GM19351 (cell line): Measurements from ENCODE around the gene TRAF3IP3.
"Not testable (repeated sequence)": the region's sequence is repeated elsewhere in the genome, so short reads cannot be mapped to it uniquely, and the experiment has no call there.

ENCODE experiments used
- ATAC-seq: cut with Tn5 transposase; IDR thresholded peaks from one replicate; pipeline ENCODE4 v1.9.1; 2021; ENCODE audit warnings: mild to moderate bottlenecking, moderate library complexity; ENCODE audit not compliant: unreplicated experiment

Gene TRAF3IP3

DNA sequence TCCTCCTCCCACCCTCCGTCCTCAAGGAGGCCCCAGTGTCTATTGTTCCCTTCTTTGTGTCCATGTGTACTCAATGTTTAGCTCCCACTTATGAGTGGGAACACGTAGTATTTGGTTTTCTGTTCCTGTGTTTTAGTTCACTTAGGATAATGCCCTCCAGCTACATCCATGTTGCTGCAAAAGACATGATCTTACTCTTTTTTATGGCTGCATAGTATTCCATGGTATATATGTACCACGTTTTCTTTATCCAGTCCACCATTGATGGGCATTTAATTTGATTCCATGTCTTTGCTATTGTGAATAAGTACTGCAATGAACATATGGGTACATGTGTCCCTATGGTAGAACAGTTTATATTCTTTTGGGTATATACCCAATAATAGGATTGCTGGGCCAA, 37.9 kb downstream of the TRAF3IP3 start:
- ATAC-seq: not testable (repeated sequence)

DNA sequence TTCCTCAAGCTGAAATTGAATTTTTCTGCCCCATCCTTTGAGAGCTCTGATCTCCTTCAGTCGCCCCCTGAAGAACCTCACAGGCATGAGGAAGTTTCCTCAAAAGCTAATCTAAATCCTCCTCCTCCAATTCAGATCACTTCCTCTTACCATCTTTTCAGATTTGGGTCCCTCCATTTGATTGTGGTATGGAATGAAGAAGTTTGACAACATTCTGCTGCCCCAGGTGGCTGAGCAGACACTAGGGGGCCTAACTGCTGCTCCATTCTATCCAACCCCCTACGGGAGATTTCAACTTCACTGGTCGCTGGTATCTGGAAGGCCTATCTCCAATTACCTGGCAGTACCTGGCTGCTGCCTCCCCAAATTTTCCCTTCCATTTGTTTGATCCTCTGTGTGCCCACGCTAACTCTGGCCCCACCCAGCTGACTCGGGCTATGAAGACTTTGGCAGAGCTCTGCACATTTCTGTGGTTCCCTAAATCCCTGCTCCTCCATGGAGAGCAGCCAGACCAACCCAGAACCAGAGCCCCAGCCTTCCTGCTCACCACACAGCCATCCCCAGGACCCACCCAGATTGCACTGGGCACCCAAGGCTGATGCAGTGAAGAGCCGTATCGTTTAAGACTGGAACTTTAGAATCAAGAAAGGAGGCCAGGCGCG, 42.3 kb downstream of the TRAF3IP3 start:
- ATAC-seq: no peak

DNA sequence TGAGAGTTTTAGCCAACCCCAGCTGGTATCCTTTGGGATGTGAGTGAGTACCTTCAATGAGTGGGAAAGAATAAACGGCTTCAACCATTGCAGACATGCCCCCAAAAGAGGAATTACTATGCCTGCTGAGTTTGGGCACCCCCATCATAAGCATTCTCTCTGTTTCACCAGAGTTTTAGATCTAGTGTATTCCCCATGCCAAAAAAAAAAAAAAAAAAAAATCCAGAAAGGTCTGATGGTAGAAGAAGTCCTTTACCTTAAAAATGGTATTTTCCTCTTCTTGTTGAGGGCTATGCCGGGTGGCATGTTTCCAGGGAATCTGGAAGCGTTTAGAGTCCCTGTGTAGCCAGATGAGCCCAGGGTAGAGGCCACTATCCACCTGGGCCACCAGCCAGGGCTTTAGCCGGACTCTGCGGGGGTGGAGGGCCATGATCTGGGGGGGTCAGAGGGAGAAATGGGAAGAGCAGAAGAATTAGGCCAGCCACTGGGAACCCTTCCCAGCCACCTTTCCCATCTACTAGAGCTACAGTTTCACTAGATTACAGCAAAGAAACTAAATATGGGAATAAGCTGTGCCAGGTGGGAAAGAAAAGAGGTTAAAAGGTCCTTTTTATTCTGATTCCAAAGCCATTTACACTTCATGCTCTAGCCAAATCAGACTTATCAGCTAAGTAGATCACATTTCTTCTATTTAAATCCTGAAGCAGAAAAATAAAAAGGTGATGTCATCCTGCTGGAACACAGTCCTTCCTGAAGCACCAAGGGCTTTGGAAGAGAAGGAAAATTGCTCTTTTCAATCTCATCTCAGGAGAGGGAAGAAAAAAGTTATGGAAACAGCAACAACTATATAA, 45.4 kb downstream of the TRAF3IP3 start:
- no peak for ATAC-seq

DNA sequence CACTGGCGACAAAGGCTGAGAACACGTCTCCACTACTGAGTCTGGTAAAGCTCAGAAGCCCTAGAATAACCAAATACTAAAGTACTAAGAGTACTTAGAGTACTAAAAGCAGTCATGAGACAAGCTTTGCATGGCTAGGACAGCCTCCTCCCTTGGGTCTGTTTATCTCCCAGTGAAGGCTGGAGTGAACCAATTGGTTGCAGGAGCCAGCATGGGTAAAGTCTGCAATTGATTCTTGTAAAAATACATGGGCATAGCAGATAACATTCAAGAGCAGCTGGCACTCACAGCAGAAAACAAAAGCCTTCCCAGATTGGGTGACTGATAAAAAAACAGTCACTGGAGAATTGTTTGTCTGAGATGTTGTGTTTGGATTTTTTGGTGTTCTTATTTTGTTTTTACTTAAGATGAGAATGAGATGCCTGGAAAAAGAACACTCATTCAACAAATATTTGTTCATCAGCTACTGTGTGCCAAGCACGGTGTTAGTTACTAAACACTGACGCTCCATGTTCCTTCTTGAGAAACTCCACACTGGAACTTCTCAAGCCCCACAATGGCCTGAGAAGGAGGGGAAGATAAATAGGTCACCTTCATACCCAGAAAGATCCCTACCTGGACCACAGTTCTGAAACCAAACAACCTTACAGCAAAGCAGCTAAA, 46.4 kb downstream of the TRAF3IP3 start:
- ATAC-seq: no peak

DNA sequence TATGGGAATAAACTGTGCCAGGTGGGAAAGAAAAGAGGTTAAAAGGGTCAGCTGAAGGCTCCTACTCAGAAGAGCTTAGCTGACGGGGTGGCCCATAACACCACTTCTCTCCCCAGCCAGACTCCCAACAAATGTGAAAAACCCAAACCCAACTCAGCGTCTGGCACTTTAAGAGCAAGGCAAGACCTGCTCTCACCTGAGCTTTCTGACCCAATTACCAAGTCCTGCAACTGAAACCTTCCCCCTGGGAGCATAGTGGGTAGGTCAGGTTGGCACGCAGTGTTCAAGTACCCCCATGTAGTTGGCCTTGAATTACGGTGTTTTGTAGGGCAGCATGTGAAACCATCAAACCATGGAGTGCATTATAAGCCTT, 46.9 kb downstream of the TRAF3IP3 start:
- ATAC-seq: no peak

DNA sequence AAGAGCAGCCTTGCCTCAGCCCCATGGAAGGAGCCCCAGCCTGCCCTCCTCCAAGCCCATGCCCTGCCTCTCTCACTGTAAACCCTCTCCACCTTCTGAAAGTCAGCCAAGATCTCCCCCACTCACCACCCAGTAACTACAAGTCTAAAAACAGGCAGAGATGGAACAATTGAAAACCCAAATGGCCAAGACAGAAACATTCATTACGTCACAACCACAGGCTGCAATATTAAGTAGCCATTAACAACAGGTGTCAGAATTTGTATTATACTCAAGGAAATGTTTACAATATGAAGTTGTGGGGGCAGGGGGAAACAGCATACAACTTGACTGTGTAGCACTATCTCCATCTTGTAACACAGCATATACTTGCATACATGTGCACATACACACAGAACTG, 47.7 kb downstream of the TRAF3IP3 start:
- no peak for ATAC-seq

DNA sequence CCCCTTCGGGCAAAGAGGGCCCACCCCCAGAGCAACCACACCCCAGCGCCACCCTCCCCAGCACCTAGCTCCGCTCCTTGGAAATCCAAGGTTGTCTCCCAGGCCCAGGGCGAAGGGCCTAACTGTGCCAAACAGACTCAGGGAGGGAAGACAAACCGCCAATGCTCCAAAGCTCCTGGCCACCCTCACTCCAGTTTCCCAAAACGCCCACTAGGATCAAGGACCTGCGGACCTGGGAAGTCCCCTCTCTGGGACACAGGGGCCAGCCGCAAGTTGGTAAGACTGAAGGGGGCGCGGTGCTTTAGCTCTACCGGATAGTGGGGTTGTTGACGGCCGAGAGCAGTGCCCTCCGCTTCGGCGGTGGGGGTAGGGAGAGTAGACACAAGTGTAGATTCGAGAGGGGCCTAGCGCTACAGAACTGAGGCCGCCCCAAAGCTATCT, 49.5 kb downstream of the TRAF3IP3 start:
- ATAC-seq: no peak

DNA sequence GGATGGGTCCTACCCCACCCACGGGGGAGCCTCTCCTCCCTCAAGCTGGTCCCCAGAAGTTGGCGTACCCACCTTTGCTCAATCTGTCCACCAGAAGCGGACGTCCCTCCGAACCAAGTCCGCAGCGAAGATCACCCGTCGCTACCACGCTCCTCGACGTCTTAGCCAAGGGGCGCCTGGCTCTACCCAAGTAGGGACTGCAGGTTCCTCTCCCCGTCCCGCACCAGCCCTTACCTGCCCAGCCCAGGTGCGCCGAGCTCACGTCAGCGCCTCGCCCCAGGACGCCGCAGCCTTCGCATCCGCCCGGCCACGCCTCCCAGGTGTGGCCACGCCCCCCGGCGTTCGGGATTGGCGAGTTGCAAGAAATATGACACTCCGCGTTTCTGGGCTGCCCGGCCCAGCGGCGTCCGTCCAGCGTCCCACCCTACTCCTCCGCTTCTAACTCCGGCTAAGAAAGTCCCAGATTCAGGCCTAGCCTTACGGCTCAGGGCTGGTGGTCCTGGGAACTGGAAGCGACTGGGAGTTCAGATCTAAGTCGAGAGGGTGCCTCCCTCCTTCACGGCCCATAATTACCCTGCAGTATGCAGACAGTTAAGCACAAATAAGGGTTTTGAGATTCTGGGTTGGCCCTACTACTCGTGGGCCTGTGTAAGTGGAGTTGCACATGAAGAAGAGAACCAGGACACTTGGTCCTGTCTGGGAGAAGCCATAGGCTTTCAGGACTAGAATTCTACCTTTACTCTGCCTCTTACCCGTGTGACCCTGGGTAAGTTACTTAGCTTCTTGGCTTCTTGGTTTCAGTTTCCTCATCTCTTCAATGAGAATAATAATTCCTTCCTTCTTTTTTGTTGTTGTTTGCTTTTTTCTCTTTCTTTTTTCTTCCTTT, 50.3 kb downstream of the TRAF3IP3 start, which contains the start of gene IRF6:
Gene IRF6, minus strand, starts transcription at position 268 of the 886 bp plus-strand sequence. CDS start 4,729 bp downstream, outside the sequence.
- ATAC-seq: peak; percentile 95

DNA sequence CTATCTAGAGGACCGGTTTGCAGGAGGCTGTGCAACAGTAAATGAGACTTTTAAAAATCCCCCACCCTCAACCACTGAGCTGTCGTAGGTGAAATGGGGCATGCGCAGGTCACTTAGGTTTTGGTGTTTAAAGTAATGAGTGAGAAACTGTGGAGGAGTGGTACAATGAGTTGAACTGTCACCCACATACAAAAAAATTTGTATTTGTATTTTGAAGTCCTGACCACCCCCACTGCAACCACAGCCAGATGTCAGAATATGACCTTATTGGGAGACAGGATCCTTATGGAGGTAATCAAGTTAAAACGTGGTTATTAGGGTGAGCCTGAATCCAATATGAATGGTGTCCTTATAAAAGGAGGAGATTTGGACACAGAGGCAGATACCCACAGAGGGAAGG, 51.7 kb downstream of the TRAF3IP3 start:
- no peak for ATAC-seq

DNA sequence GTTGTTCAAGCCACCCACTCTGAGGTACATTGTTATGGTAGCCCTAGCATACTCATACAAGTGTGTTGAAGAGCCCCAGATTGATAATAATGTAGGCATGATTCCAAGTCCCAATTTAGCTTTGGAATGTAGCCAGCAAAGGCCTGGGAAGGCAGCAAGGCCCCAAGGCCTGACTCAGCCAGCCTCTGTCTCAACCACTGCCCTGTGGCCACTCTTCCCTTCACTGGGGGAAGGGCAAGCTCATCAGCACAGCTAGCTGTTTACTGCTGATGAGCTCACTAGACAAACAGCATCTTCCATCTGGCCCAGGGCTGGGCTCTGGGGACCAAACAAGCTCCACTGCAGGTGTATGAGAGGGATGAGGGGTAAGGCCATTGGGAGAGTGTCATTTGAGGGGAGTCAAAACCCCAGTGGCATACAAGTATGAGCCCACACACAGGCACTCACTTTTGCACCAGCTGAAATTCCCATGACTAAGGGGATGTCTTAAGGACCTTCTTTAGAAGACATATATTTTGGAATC, 52.3 kb downstream of the TRAF3IP3 start:
- no peak for ATAC-seq

DNA sequence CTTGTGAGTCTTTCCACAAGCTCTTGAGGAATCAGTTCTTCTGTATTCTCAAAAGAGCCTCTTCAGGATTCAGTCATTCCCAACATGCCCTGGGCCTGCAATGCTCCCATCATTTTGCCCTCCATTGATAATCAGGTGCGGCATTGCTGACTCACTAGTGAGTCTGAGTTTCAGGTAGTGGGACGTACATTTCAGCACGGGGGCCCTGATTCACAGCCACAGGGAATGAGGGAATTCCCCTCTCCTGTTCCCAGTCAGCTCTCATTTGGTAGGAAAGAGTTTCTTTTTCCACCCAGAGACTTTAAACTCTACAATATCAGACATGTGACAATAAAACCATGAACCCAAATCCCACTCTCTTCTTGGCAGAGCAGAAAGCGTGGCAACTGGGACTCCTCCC, 53.8 kb downstream of the TRAF3IP3 start:
- no peak for ATAC-seq

DNA sequence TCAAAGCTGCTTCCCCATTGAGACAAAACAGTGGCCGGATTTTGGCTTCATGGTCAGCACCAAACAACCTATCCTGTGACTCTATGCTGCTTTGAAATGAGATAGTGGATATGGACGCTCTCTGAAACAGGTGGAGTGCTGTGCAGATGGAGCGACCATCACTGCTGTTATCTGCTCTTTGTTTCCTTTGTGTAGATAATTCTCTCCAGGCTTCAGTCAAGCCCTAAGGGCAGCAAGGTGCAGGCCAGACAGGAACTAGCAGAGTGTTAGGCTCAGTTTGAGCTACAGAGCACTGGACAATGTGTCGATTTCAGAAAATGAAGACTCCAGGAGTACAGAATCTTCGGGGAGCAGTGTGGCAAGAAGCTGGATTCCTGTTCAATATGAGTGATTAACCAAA, 54.9 kb downstream of the TRAF3IP3 start:
- no peak for ATAC-seq

DNA sequence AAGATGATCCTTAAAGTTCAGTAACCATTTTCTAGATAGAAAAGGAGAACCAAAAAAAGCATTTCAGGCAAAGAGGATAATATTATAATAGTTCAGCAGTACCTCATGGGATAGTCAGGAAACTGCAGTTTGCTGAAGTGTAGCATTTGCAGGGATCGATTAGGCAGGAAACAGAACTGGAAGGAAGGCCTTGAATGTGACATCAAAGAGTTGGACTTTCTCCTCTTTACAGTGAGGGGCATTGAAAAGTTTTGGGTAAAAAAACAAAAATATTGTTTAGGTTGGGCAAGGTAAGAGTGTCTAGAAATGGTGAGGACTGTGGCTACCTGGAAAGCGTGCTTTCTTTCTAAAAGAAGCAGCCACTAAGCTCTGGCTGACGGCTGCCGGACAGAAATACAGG, 58.0 kb downstream of the TRAF3IP3 start:
- ATAC-seq: no peak

DNA sequence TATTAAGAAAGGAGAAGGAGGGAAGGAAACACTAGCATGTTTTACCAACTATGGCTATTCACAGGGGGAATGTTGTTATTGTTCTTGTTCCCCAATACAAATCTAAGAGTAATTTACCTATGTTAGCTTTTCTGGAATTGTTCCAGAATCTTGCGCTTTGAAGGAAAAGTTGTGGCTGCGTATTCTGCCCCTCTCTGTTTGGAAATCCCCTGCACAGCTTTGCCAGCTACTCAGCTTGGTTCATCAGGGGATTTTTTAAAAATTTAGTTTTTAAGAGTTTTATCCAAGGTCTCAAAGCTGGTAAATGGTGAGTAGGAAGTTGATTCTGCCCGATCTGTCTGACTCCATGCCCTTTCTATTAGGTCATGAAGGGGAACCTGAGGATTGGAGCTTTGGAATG, 59.6 kb downstream of the TRAF3IP3 start:
- ATAC-seq: no peak

DNA sequence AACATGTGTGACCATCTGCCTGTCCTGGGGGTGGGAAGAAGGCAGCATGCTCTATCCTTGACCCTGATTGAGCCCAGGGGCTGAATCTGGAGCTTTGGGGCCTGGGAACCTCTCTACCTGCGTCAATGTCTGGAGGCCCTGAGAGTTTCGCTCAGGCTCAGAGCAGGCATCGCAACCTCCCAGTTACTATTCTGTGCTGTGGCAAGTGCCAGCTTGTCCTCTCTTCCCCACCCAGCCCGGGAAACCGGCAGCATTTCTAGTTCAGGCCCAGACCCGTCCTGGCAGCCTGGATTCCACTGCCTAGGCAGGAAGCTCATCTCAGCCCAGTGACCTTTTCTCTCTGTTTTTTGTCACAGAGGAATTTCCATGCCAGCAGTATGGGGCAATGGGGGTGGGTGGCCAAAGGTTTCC, 60.1 kb downstream of the TRAF3IP3 start:
- no peak for ATAC-seq

DNA sequence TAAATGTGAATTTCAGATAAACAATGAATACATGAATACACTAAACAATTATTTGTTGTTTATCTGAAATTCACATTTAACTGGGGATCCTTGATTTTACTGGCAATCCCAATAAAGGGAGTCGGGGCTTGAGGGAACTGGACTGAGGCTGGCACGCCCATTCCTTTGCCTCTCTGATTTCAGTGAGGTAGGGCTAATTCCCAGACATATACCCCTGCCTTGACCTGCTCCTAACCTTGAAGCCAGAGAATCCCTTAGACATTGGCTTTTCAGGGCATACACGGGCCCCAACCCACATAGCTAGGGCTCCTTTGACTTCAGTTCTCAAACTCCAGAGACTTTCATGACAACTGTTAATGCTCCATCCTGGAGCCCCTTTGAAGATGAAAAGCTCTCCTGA, 61.1 kb downstream of the TRAF3IP3 start:
- ATAC-seq: no peak

DNA sequence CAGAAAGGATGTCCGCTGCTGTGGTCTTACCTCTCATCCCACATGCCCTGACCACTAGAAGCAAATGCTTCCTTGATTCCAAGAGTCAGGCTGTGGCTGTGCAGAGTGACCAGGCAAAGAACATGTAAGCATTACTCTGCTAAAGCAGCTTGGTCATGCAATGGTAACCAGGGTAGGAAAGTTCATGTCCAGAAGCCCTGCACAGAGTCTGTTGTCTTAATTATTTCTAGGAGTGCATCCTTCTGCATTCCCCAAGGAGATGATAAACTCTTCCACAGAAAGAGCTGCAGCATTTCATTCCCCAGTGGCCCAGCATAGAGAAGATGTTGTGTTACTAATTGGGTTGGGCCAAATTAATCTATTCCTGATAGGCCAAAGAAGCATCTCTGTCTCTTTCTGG, 61.8 kb downstream of the TRAF3IP3 start:
- ATAC-seq: no peak

DNA sequence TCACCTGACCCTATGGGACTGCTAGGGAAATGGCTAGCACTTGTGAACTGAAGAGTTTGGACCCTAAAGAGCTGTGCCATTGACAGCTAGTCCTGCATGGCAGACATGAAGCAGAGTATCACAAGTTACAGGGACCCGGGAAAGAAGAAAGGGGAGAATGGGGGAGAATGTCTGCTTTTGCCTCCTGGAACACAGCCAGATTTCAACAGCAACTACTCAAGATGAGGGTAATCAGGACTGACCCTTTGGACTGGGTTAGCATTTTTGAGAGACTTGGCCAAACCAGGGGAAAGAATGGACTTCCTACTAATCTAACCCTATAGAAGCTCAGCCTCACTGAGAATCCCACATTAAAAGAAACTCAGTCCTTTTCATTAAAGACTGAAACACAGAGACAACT, 63.2 kb downstream of the TRAF3IP3 start:
- ATAC-seq: no peak

DNA sequence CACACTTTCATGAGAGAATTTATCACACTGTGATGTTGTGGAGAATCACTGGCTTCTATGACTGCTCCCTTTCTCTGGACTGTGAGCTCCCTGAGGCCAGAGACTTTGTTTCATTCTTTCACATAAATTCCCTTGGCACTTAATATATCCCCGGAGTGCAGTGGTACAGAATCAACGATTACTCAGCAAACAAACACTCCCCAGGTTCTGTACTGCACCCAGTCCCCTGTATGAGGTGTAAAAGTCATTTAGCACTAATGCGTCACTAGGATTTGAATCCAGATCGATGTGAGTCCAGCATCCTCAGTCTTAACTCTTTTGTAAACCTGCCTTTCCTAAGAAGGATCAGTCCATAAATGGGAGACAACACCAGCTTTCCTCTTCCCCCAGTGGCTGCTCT, 65.1 kb downstream of the TRAF3IP3 start:
- ATAC-seq: no peak

DNA sequence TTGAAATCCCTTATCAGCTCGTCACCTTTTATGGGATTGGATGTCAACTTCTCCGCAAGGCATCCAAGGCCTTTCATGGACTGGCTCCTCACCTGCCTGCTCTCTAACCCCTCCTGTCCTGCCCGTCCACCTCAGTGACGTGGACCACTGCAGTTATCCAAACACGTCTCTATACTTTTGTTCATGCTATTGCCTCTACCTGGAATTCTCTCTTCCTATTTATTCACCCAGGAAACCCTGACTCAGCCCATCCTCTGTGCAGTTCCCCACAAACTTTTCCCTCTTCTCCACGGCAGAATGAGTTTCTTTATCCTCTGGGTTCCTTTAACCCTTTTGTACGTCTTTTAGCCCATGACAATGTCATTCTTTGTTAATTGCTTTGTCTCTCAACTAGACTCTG, 66.9 kb downstream of the TRAF3IP3 start:
- ATAC-seq: no peak
